HuH-7.5 (cell line): ENCODE measurements around the gene PTTG2.
"Not testable (repeated sequence)": the region's sequence is repeated elsewhere in the genome, so short reads cannot be mapped to it uniquely, and the experiment has no call there.

ENCODE experiments used
- DNase-seq: peaks from one replicate; pipeline ENCODE4 v3.0.0; 2011; ENCODE audit warnings: low spot score

PTTG2 gene

DNA sequence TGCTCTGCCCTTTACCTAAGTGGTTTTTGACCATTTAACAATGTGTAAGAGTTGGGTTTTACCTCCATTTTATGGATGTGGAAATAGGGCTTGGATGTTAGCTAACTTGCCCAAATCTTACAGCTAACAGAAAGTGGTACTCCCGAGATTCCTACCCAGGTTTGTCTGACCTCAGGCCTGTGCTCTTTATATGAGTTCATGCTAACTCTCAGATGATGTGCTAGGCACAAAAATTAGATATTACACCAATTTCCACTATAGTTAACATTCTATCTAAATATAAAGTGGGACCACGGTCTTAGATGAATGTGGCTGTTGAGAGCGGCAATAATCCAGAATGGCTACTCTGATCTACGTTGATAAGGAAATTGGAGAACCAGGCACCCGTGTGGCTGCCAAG, at the start of gene PTTG2:
Gene PTTG2, plus strand, starts transcription at position 301 of the 400 bp plus-strand sequence. Its CDS starts 37 bp downstream, at position 338.
- DNase-seq: no peak

DNA sequence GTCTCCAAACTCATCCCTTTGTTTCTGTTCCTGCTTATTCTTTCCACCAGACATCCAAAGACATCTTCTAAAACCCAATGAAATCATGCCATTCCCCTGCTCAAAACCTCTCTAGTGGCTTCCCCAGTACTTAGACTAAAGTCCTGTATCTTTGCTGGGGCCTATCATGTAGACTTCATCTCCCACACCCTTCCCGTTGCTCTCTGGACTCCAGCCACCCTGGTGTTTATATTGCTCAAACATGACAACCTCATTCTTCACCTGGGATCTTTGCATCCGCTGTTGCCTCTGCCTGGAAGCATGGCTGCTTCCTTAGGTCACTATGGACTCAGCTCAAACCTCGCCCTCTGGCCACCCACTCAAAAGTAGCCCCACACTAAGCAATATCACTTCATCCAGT, 45.7 kb upstream of the PTTG2 start:
- DNase-seq: no peak

DNA sequence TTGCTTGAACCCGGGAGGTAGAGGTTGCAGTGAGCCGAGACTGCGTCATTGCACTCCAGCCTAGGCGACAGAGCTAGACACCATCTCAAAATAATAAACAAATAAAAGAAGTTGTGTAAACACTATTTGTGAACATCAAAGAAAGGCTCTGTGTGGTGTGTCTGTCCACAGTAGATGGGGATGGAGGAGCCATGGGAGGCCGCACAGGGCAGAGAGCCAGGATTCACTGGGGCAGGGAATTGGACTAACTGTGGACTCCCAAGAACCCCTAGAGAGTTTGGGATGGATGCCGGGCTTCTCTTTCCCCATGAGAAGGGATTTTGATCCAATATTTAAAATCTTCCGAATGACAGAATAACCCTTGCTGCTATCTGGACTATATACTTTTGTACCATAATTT, 42.8 kb upstream of the PTTG2 start:
- DNase-seq: no peak

DNA sequence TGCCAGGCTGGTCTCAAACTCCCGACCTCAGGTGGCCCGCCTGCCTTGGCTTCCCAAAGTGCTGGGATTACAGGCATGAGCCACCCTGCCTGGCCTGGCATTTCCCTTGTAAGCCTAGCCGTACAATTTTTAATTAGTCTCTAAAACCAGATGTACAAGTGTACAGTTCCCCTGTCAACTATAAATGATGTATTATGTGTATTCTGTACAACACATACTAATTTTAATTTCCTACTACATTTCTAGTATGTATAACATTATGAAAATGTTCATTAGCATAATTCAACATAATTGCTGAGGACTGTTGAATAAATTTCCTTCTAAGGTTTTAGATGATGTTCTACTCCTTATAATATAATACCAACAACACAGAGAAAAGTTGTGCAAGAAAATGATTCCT, 41.5 kb upstream of the PTTG2 start:
- DNase-seq: no peak

DNA sequence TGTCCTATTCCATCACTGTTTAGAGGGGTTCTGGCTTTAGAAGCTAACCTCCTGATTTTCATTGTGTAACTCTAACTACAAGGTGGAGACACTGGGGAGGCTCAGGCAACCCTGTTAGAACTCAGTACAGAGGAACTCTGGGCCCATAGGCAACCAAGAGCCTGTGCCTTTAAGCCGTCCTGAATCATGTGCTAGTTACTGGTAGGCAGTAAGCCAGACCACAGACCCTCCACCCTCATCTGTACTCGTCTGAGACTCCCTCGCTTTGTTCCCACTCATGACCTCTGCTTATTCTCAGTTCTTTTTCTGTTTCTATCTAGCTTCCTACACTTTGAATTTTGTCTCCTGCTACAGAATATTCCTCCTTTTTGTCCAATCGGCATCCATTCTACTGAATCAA, 37.9 kb upstream of the PTTG2 start:
- DNase-seq: no peak

DNA sequence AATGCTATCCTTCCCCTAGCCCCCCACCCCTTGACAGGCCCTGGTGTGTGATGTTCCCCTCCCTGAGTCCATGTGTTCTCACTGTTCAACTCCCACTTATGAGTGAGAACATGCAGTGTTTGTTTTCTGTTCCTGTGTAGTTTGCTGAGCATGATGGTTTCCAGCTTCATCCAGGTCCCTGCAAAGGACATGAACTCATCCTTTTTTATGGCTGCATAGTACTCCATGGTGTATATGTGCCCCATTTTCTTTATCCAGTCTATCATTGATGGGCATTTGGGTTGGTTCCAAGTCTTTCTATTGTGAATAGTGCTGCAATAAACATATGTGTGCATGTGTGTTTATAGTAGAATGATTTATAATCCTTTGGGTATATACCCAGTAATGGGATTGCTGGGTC, 37.1 kb upstream of the PTTG2 start:
- not testable (repeated sequence) for DNase-seq

DNA sequence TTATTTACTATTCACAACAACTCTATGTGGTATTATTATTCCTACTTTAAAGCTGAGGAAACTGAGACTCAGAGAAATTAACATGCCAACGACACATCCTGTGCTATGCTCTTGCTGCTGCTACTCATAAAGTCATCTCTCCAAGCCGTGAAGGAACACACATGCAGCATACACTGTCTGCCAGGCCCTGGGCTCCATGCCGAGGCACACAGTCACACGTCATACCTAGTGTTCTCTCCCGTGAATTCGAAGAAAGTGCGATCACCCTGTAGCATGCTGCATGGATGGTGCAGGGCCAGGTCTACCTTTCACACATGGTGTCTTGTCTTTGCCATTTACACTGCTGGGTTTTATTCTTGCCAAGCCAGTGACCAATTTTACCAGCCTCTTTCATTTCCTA, 35.3 kb upstream of the PTTG2 start:
- no peak for DNase-seq

DNA sequence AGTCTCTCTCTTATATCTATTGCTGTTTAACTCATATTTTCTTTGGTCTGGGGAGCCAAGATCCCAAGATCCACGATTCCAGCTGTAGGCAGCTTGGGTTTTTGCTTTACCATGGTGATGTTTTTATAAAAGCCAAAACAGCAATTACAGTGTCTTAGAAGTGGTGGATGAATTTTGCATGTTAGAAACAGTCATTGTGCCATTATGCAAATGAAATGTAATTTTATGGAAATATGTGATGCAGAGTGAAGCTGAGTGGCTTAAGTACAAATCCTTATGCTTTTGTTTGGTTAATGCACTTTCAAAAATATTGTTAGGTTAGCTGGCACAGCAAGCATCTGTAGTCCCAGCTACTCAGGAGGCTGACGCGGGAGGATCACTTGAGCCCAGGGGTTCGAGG, 32.8 kb upstream of the PTTG2 start:
- DNase-seq: no peak

DNA sequence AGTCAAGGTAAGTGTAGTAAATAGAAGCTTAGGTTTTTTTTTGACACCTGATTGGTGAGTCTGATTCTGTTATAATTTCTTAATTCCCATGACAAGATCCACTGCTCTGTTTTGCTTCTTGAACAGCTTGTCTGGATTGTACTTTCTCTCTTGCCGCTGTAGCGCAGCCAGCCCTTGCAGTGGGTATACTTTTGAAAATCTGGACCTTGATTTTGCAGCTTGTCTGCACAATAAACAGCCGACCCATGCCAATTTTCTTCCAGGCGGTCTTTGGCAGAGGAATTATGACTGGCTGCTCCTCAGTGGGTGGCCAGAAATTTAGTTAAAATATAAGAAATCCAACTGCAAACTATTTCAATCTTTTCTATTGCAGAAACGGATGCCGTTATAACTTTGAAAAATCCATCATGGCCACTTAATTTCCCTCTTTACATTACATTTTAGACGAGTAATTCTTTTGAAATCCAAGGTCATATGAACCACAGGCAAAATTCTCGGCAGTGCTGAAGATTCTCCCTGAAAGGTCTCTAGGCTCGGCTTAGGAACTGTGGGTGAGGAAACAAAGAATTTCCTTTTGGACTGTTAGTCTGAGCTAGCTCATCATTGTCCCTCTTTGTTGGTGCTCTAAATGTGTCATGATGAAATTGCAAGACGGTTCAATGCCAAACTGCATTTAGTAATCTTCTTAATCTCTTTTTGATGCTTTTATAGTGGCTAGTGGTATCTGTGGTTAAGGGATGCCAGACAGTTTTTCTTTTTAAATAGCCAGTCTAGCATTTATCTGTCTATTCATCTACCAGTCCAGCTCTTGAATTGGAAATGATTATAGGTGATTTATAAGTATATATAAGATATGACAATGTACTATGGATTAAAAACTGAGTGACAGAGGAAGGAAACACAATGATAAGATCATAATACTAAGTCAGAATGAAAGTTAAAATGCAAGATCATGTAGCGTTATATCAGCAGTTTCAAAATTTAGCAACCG, 31.5 kb upstream of the PTTG2 start:
- no peak for DNase-seq

DNA sequence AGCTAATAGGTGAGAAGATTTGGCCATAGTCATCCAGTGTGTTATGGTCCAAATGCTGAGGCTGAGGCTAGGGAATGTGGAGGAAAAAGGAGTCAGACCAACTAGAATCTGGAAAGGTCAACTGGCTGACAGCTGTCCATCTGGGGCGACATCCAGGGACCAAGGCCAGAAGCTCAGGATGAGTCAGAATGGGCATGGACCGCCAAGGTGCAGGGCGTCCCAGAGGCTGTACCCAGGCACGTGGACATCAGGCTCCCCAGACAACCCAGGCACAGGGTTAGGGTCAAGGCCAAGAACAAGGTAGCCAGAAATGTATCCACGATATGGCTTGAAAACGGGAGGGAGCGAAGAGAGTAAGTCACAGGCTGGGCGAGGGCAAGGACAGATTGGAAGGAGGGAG, 26.1 kb upstream of the PTTG2 start:
- DNase-seq: no peak

DNA sequence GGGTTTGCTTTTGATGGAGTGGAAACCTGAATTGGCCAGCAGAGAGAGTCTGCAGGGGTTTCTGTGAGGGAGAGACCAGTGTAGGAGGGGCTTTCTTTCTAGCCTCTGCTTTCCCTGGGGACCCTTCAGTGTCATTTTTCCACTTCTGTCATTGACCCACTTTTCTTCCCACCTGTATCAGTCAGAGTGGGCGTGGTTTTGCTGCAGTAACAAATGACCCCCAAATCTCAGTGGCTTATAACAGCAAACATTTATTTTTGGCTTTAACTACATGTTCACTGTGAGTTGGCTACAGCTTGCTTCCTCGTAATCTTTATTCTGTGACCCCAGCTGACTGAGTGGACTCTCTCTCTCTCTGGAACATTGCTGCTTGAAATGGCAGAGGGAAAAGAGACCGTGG, 25.6 kb upstream of the PTTG2 start:
- DNase-seq: no peak

DNA sequence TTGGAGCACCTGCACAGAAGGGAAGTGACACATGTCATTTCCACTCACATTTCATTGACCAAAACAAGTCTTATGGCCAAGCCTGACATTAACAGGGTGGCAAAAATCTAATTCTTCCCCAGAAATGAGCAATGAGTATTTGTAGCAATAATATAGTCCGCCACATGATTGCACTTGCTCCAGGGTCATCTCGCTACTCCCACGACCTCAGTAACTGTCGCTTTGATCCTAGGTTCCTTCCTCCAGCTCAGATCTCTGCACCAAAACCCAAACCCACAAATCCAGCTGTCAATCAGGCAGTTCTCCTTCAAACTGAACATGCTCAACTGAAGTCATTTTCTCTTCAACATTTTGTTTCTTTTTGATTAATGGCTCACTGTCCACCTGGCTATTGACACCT, 25.2 kb upstream of the PTTG2 start:
- DNase-seq: no peak

DNA sequence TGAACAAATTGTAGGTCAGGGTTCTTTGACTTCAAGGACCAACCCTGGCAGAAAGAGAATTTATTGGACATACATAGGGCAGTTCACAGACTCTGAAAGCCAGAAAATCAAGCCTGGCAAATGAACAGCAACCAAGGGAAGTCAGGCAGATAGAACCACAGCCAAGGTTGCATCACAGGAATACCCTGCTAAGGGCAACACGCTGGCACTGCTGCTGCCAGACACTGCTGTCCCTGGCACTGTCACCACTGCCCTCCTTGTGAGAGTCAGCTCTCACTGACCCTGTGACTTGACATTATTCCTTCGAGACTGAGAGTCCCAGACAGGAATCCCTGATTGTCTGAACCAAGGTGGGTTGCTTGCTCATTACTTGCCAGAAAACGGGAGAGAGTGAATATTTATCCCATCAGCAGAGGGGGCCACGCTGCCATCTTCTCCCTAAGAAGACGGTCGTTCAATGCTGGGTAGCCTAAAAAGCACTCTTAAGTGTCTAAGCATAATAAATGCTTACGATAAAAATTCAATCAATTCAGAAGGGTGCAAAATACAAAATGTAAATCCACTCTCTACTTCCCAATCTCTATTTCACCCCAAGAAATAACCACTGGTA, 23.2 kb upstream of the PTTG2 start:
- DNase-seq: no peak

DNA sequence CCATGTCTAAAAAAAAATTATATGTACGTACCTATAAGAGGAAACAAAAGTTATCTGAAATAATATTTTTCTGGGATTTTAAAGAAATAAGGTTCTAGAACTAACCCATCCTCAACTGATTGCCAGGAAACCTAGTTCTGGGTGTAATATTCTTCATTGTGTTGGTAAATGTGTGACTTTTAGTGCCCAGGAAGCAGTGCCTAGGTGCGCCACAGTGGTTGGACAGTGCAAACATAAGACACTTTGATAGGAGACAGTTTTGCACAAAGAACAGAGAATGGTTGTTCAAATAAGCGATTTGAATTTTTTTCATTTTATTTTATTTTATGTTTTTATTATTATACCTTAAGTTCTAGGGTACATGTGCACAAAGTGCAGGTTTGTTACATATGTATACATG, 22.0 kb upstream of the PTTG2 start:
- no peak for DNase-seq

DNA sequence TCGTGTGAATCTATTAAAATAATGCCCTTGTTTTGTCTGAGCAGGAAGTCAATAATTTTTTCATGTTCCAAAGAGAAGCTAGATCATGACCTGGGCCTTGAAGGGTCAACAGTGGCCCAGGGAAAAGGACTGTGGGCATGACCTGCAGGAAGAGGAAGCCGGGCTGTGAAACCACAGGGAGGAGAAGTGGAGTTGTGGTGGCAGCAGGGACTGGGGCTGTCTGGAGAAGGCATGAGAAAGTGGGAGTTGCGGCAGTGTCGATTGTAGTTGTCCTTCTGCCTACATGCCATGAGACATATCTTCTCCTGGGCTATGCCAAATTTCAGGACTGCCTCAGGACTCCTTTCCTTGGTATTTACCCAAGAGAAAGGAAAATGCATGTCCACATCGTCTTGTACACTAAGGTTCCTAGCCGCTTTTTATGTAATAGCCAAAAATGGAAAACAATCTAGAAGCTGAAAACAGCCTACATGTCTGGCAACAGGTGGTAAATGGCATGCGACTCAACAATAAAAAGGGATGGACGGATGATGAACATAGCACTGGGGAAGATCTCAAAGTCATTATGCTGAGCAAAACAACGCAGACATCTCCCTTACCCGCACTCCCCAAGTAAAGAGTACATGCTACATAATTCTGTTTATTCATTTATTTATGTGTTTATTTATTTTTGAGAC, 13.6 kb upstream of the PTTG2 start:
- DNase-seq: no peak

DNA sequence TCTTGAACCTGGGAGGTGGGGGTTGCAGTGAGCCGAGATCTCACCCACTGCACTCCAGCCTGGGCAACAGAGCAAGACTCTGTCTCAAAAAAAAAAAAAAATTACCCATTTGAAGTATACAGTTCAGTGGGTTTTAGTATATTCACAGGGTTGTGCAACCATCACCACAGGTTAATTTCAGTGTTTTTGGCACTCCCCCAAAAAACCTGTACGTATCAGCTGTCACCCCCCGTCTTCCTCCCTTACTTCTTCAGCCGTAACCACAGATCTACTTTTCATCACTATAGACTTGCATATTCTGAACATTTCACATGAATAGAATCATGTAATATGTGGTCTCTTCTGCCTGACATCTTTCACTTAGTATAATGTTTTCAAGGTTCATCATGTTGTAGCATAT, 11.7 kb upstream of the PTTG2 start:
- no peak for DNase-seq

DNA sequence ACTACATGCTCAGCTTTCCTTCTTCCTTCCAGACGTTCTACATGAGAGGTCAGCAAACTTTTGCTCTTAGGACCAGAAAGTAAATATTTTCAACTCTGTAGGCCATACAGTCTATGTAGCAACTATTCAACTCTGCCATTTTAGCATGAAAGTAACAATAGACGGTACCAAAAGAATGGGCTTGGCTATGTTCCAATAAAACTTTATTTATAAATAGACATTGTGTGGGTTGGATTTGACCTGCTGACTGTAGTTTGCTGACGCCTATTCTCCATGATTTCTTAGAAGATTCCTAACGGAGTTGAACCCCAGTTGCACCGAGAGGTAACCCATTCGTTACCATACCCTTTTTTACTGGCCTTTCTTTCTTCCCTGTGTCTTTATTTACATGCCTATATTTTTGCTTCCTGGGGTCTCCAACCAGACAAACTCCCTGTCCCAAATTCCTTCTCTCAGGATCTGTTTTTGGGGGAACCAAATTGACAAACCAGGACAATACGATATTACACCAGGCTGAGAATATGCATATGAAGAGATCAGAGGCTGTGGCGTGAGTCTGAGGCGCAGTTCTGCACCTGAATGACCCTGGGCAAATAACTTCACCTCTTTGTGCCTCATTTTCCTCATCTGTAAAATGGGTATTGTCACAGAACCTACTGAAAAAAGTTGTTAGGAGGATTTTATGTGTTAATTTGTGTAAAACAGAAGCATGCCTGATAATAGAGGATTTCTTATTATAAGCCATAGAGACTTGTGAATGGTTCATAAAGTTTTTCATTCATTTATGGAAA, 10.4 kb upstream of the PTTG2 start:
- DNase-seq: no peak

DNA sequence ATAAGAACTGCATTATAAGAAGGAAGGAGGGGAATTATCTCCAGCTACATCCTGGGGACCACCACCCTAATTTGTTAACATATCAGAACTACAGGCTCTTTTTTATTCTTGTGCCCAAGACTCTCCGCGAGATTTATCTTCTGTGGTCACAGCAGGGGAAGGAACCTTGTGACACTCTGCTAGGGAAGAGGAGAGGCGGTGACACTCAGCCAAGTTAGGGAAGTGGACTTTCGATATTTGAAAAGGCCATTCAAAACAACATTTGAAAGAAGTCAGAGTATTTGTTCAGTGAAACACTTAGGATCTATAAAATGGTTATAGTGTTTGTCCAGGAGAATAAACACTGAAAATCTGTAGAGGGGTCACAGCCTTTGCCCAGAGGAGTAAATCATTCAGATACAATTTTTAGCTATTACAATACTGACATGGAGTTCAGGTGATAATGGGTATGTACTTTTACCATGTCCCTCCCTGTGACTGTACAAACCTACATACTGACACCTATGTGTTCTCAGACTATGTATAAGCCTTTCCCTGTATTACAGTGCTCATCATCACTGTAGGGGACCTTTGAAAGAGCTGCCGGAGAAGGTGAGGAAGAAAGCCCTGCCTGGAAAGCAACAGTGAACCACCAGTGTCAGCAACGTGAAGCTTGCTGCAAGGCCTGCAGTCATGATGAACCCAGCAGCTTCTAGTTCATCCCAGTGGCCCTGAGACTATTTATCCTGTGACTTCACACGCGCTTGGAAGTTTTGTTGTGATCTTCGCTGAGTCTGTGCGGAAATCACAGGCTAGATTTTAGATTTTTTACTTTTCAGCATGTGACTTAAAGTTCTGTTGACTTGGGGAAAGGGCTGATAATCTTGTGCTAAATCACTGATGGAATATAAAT, 8.5 kb upstream of the PTTG2 start:
- DNase-seq: no peak

DNA sequence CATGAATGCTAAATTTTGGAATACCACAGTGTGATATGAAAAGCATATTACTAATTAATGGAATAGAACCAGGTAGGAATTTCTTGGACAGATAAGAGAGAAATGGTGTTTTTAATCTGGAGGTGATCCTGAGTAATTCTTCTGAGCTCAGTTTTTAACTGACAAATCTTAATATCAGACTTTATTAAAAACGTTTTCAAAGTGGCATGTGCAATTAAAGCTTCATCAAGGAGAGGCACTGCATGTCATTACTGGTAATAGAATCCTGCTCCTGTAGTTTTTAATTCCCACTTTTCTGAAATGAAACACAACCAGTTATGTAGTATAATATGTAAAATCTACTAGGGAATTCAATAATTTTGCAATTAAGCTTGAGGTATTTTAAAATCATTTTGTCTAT, 7.0 kb upstream of the PTTG2 start:
- no peak for DNase-seq

DNA sequence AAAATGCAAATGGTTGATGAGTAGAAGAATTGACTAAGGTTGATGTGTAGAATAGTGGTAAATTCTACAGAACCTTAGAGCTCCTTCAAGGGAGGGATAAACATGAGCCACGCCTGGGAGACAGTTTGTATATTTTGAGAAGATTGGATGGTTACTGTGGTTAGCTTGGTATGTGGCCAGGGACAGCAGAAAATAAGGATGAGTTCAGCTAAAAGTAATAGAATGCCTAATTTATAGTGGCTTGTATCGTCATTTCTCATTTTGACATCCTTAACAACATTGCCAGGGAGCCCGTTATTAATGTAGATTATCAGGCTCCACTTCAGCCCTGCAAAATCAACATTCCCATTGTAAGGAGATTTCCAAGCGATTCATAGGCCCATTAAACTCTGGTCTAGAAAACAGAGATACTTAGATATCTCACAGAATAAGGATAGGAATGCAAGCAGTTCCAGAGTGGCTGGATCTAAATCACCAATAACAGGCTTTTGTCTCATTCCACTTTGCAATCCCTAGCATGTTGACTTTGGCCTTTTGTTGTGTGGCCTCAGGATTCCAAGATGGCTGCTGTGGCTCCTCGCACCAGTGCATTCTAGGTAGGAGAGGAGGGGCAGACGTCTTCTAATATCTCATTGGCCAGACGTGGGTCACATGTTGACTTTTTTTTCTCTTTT, 6.4 kb upstream of the PTTG2 start:
- no peak for DNase-seq

DNA sequence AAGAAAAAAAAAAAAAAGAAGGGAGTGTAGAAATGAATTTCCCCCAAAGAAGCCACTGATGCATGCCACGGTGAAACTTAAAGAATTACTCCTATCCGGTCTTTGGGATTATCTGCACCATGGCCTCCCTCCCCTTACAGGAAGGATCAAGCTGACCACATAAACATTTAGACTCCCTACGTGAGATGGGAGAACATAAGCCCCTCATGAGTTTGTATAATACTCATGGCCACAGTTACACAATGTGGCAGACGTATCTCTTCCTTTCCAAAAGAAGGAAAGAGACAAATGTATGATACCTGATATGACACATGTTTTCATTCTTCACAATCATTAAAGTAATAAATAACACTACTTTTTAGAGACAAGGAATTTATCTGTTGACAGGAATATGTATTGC, 3.3 kb upstream of the PTTG2 start:
- DNase-seq: no peak
